CD4-positive, alpha-beta T cell (primary cell): ENCODE data around the gene PIGM. TPM values are rescaled to one million over a fixed set of nuclear protein-coding genes. Genes with fewer than 3 reads are reported as not detected.

Experiments used
- ATAC-seq: fragments of 200-7000 bp; cut with Tn5 transposase; one replicate; pipeline ENCODE4 v1.10.0; 2022; ENCODE audit warnings: mild to moderate bottlenecking; ENCODE audit not compliant: poor library complexity
- CTCF ChIA-PET: fragments of 350-600 bp; sonication (Branson Sonifier 250); formaldehyde crosslinking; loops from one replicate; lab custom pipeline; 2021; ENCODE audit warnings: antibody characterized with exemption, inconsistent platforms; lab: Charles Lee
- POLR2A ChIA-PET: fragments of 350-600 bp; sonication (Branson Sonifier 250); formaldehyde crosslinking; loops from one replicate; lab custom pipeline; 2021; ENCODE audit warnings: antibody characterized with exemption, inconsistent platforms; lab: Charles Lee
- DNase-seq, 14 experiments: peaks; one replicate each; pipeline ENCODE4 v3.0.0-alpha.2; 2013 to 2020; ENCODE audit warnings: mixed read lengths in 2 of 14
- H3K27ac ChIP-seq, 2 donors: one replicate each; pipeline versions ENCODE4 v1.5.1 to v1.7.0; 2013; ENCODE audit warnings: low read length in 2 of 2, low read depth in 1 of 2, mild to moderate bottlenecking in 1 of 2
- H3K27me3 ChIP-seq, 2 experiments: 1 replicate in 1 of 2; 2 replicates in 1 of 2; pipeline versions ENCODE4 v1.6.1 to v1.7.0; 2013; ENCODE audit warnings: low read length in 2 of 2, control low read depth in 1 of 2, mild to moderate bottlenecking in 1 of 2, moderate library complexity in 1 of 2; ENCODE audit not compliant: insufficient read depth in 2 of 2, control insufficient read depth in 1 of 2
- H3K36me3 ChIP-seq: one replicate; pipeline ENCODE4 v1.6.1; 2013; ENCODE audit warnings: low read length, control low read depth; ENCODE audit not compliant: insufficient read depth
- H3K4me1 ChIP-seq: one replicate; pipeline ENCODE4 v1.6.1; 2013; ENCODE audit warnings: low read length, control low read depth; ENCODE audit not compliant: insufficient read depth
- H3K4me3 ChIP-seq: one replicate; pipeline ENCODE4 v1.5.1; 2013; ENCODE audit warnings: mild to moderate bottlenecking, low read length, moderate library complexity
- H3K9me3 ChIP-seq, 2 experiments: 1 replicate in 1 of 2; 2 replicates in 1 of 2; pipeline versions ENCODE4 v1.6.1 to v1.7.0; 2013; ENCODE audit warnings: low read length in 2 of 2, mild to moderate bottlenecking in 2 of 2, control low read depth in 1 of 2, moderate library complexity in 1 of 2; ENCODE audit not compliant: control insufficient read depth in 1 of 2, insufficient read depth in 1 of 2
- H3K27ac Mint-ChIP-seq: one replicate; pipeline ENCODE4 v1.8.0; 2020; ENCODE audit warnings: mixed read lengths
- H3K27me3 Mint-ChIP-seq: one replicate; pipeline ENCODE4 v1.8.0; 2021; ENCODE audit warnings: mixed read lengths
- H3K36me3 Mint-ChIP-seq: one replicate; pipeline ENCODE4 v1.8.0; 2021; ENCODE audit warnings: low read depth, mixed read lengths
- H3K4me1 Mint-ChIP-seq: one replicate; pipeline ENCODE4 v1.8.0; 2021; ENCODE audit warnings: low read depth, mixed read lengths
- H3K4me3 Mint-ChIP-seq: one replicate; pipeline ENCODE4 v1.8.0; 2020; ENCODE audit warnings: mild to moderate bottlenecking, mixed read lengths
- H3K9me3 Mint-ChIP-seq: one replicate; pipeline ENCODE4 v1.8.0; 2020; ENCODE audit warnings: mixed read lengths
- intact Hi-C, 2 experiments: fragments of 100-400 bp; cut with DNase I in 1 of 2; cut with micrococcal nuclease in 1 of 2; formaldehyde crosslinking; loops; one replicate each; pipeline versions ENCODE4 v1.15.1 to v1.9.0; 2023 to 2025; cut with DNase I, micrococcal nuclease
- total RNA-seq, 174 experiments: library from RNA in 2 of 174; stranded (reverse) in 2 of 174; gene quantifications; one replicate each; pipeline ENCODE4 v1.2.3 and lab custom pipeline; 2021 to 2026
- TF ChIP-seq, protein P1 (sequence below): fragments of 200-600 bp; IDR thresholded peaks from one replicate; pipeline ENCODE4 v1.8.0; 2022; ENCODE audit warnings: antibody characterized with exemption, mild to moderate bottlenecking

Gene PIGM
- total RNA-seq, 2 experiments from 2014 or later: 2.1 to 2.2 TPM

DNA sequence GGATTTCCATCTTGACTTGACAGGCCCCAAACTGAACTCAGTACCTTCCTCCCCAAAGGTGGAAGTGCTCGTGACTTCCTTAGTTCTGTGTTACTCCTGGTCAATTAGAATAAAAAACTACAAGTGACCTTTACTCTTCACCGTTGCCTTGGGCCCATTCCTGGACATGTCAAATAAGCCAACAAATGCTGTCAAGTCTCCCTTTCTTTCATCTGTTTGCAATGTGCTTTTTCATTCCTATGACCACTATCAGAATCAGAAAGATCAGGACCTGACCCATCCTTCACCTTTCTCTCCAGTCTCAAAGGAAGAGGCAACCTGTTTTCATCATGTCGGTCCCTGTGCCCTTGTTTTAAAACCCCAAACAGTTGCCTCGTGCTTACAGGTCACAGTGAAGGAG, 43.1 kb upstream of the PIGM start:
- Mint-ChIP-seq H3K9me3 (no peaks in the 10 kb centered on the region), H3K36me3 (no peaks in the 10 kb centered on the region), H3K27ac (no peak overlapping the region), H3K4me3 (no peak overlapping the region), H3K27me3 (peaks cover 80% of the 10 kb centered on the region), H3K4me1 (peaks cover 8% of the 10 kb centered on the region)
- CTCF ChIA-PET: interaction anchor here (1.2 kb wide), 1 partner anchor 11 kb away, joined by 4 read pairs; no protein-coding TSS in a partner anchor
- Histone ChIP-seq H3K36me3 (no peaks in the 10 kb centered on the region), H3K4me3 (no peak overlapping the region), H3K9me3 (no peaks in the 10 kb centered on the region), H3K4me1 (peaks cover 10% of the 10 kb centered on the region), H3K27ac (no peak overlapping the region), H3K27me3 (peaks cover 26 to 42% of the 10 kb centered on the region in 2 experiments)
- POLR2A ChIA-PET: no interaction called here
- TF ChIP-seq, protein P1, sequence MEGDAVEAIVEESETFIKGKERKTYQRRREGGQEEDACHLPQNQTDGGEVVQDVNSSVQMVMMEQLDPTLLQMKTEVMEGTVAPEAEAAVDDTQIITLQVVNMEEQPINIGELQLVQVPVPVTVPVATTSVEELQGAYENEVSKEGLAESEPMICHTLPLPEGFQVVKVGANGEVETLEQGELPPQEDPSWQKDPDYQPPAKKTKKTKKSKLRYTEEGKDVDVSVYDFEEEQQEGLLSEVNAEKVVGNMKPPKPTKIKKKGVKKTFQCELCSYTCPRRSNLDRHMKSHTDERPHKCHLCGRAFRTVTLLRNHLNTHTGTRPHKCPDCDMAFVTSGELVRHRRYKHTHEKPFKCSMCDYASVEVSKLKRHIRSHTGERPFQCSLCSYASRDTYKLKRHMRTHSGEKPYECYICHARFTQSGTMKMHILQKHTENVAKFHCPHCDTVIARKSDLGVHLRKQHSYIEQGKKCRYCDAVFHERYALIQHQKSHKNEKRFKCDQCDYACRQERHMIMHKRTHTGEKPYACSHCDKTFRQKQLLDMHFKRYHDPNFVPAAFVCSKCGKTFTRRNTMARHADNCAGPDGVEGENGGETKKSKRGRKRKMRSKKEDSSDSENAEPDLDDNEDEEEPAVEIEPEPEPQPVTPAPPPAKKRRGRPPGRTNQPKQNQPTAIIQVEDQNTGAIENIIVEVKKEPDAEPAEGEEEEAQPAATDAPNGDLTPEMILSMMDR: no peak
- DNase-seq (no peak), ATAC-seq (no peak)
- intact Hi-C loops: no loop called here

DNA sequence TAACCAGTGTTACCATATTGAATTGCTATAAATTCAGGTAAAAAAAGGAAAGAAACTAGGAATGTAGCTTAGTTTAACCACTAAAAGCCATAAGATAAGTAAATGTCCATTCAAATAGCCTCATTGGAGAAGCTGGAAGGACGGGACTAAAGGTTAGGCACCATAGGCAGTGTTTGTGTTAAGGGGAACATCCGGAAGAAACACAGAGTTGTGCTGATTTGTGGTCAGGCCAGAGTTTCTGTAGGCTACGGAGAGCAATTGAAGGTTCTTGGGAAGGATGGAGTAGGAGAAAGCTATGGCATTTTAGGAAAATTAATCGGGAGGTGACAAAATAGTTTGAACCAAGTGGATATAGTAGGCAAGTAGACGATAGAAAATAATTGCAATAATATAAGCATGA, 39.5 kb upstream of the PIGM start:
- Histone ChIP-seq H3K4me1 (peaks cover 13% of the 10 kb centered on the region), H3K36me3 (no peaks in the 10 kb centered on the region), H3K9me3 (no peaks in the 10 kb centered on the region), H3K4me3 (no peak overlapping the region), H3K27ac (no peak overlapping the region), H3K27me3 (peaks cover 19 to 30% of the 10 kb centered on the region in 2 experiments)
- TF ChIP-seq, protein P1: no peak
- no peaks in the 10 kb centered on the region for H3K36me3 Mint-ChIP-seq
- no peaks in the 10 kb centered on the region for H3K9me3 Mint-ChIP-seq
- intact Hi-C loops: no loop called here
- ChIA-PET CTCF (no interaction called here), POLR2A (no interaction called here)
- DNase-seq (no peak), ATAC-seq (no peak)
- peaks cover 8% of the 10 kb centered on the region for H3K4me1 Mint-ChIP-seq
- peaks cover 56% of the 10 kb centered on the region for H3K27me3 Mint-ChIP-seq
- no peak overlapping the region for H3K27ac Mint-ChIP-seq
- H3K4me3 Mint-ChIP-seq: no peak overlapping the region

DNA sequence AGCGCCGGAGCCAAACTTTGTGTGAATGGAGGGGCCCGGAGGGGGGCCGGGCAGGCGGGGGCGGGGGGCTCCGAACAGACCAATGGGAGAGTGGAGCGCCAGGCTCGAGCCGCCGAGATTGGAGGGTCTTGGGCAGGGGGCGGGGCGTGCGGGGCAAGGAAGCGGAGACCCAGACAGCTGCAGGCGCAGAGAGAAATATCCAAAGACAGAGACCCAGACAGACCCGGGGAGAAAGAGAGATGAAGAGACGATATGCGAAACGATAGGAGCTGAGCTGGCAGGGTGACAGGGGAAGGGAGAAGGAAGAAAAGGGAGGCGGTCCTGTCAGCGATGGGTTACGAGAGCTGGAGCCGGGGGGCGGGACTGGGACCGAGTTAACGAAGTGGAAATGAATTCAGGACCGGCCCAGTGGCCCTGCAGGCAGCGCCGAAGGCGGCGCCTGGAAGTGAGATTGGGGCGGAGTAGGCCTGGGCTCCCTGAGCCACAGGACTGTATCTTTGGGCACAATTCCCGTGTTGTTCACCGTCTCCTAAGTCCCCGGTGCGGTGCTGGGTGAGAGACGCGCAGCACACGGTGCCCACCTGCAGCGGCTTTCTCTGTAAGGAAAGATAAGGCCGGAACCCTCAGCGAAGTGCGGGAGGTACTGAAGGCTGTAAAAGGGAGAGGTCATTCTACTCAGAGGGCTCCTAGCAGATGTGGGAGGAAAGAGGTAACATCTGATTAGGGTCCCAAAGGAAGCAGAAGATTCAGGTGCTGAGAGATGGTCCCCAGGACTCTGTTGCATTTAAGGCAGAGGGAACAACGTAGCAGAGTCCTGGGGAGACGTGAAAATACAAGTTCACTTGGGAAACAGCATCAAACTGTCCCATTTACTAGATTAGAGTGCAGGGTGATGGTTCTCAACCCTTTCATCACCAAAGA, 38.7 kb upstream of the PIGM start:
- no peak overlapping the region for H3K27ac ChIP-seq
- Mint-ChIP-seq H3K27me3 (peaks cover 48% of the 10 kb centered on the region), H3K36me3 (no peaks in the 10 kb centered on the region), H3K4me3 (peak overlapping the region; percentile 92), H3K27ac (no peak overlapping the region), H3K9me3 (no peaks in the 10 kb centered on the region), H3K4me1 (peaks cover 8% of the 10 kb centered on the region)
- no peaks in the 10 kb centered on the region for H3K36me3 ChIP-seq
- TF ChIP-seq, protein P1: no peak
- H3K9me3 ChIP-seq: no peaks in the 10 kb centered on the region
- peak; percentile 43 to 82 (median 70) for DNase-seq
- H3K4me3 ChIP-seq: peak overlapping the region; percentile 59
- H3K27me3 ChIP-seq: peaks cover 19 to 24% of the 10 kb centered on the region in 2 experiments
- CTCF ChIA-PET: interaction anchor here (1.5 to 2.4 kb wide), 3 partner anchors 9 to 24 kb away, joined by 4 to 13 read pairs (median 8); partner anchors contain the start of gene KCNJ9
- POLR2A ChIA-PET: interaction anchor here (0.6 to 0.8 kb wide), 4 partner anchors 8 to 147 kb away, joined by 3 read pairs; partner anchors contain the start of genes IGSF8 and KCNJ9
- H3K4me1 ChIP-seq: peaks cover 13% of the 10 kb centered on the region
- intact Hi-C loops: no loop called here
- ATAC-seq: peak; percentile 93
